WTC11 (cell line): Measurements from ENCODE around the gene SMC1B. TPM values are rescaled to one million over a fixed set of nuclear protein-coding genes. Genes with fewer than 3 reads are reported as not detected.

Source experiments
- ATAC-seq: fragments of 200-7000 bp; cut with Tn5 transposase; 2 replicates; pipeline ENCODE4 v1.10.0; 2021; ENCODE audit warnings: mild to moderate bottlenecking, moderate library complexity
- CTCF ChIA-PET: fragments of 300-600 bp; sonication (Branson Sonifier 250); formaldehyde crosslinking; loops from one replicate; lab custom pipeline; 2021; ENCODE audit warnings: antibody characterized with exemption; lab: Charles Lee
- POLR2A ChIA-PET: fragments of 350-600 bp; sonication (Branson Sonifier 250); formaldehyde crosslinking; loops from one replicate; lab custom pipeline; 2021; ENCODE audit warnings: antibody characterized with exemption; lab: Charles Lee
- DNase-seq: peaks from one replicate; pipeline ENCODE4 v3.0.0; 2021; ENCODE audit warnings: low spot score
- H3K27ac Mint-ChIP-seq: 2 replicates; pipeline ENCODE4 v1.8.0; 2021; ENCODE audit warnings: mixed read lengths
- H3K27me3 Mint-ChIP-seq: 2 replicates; pipeline ENCODE4 v1.8.0; 2021; ENCODE audit warnings: low read depth, mild to moderate bottlenecking, moderate library complexity, mixed read lengths
- H3K36me3 Mint-ChIP-seq: 2 replicates; pipeline ENCODE4 v1.8.0; 2021; ENCODE audit warnings: mixed read lengths
- H3K4me1 Mint-ChIP-seq: 2 replicates; pipeline ENCODE4 v1.8.0; 2022; ENCODE audit warnings: mixed read lengths
- H3K4me3 Mint-ChIP-seq: 2 replicates; pipeline ENCODE4 v1.8.0; 2021; ENCODE audit warnings: mild to moderate bottlenecking, moderate library complexity, mixed read lengths
- H3K9me3 Mint-ChIP-seq: 2 replicates; pipeline ENCODE4 v1.8.0; 2021; ENCODE audit warnings: mixed read lengths
- AFF4 ChIP-seq: sonication (generic); formaldehyde crosslinking; IDR thresholded peaks from 2 replicates; pipeline ENCODE4 v1.8.1; 2023; ENCODE audit warnings: mild to moderate bottlenecking, missing genetic modification reagents, borderline replicate concordance
- ARID4B ChIP-seq: sonication (generic); formaldehyde crosslinking; IDR thresholded peaks from 2 replicates; pipeline ENCODE4 v1.8.0; 2023; ENCODE audit warnings: missing genetic modification reagents, mild to moderate bottlenecking, borderline replicate concordance
- E2F4 ChIP-seq: sonication (generic); formaldehyde crosslinking; IDR thresholded peaks from 2 replicates; pipeline ENCODE4 v1.8.1; 2022; ENCODE audit warnings: low read depth, mild to moderate bottlenecking, moderate library complexity, missing genetic modification reagents, borderline replicate concordance
- E2F5 ChIP-seq: sonication (generic); formaldehyde crosslinking; IDR thresholded peaks from 2 replicates; pipeline ENCODE4 v1.8.1; 2022; ENCODE audit warnings: mild to moderate bottlenecking, moderate library complexity, missing genetic modification reagents
- ELF4 ChIP-seq: sonication (generic); formaldehyde crosslinking; IDR thresholded peaks from 2 replicates; pipeline ENCODE4 v1.8.1; 2022; ENCODE audit warnings: low read depth, mild to moderate bottlenecking, moderate library complexity, missing genetic modification reagents
- FOXK1 ChIP-seq: sonication (generic); formaldehyde crosslinking; IDR thresholded peaks from 2 replicates; pipeline ENCODE4 v1.8.0; 2022; ENCODE audit warnings: mild to moderate bottlenecking, moderate library complexity, missing genetic modification reagents
- GRHL2 ChIP-seq: fragments of 250-450 bp; sonication (Bioruptor Pico); IDR thresholded peaks from 2 replicates; pipeline ENCODE4 v1.8.0; 2022; ENCODE audit warnings: mild to moderate bottlenecking, moderate library complexity; ENCODE audit not compliant: insufficient replicate concordance, severe bottlenecking
- HMGA2 ChIP-seq: fragments of 250-450 bp; sonication (Bioruptor Pico); IDR thresholded peaks from 2 replicates; pipeline ENCODE4 v1.4.0; 2021; ENCODE audit warnings: mild to moderate bottlenecking, moderate library complexity
- JAZF1 ChIP-seq: fragments of 250-450 bp; sonication (Bioruptor Pico); IDR thresholded peaks from 2 replicates; pipeline ENCODE4 v1.9.0; 2021; ENCODE audit warnings: moderate library complexity, mild to moderate bottlenecking, inconsistent platforms
- JUN ChIP-seq: sonication (generic); formaldehyde crosslinking; IDR thresholded peaks from 2 replicates; pipeline ENCODE4 v1.8.0; 2023; ENCODE audit warnings: mild to moderate bottlenecking, missing genetic modification reagents
- NR1H2 ChIP-seq: sonication (generic); formaldehyde crosslinking; IDR thresholded peaks from 2 replicates; pipeline ENCODE4 v1.9.0; 2021; ENCODE audit warnings: mild to moderate bottlenecking, moderate library complexity, missing genetic modification reagents
- NR2C2 ChIP-seq: sonication (generic); formaldehyde crosslinking; IDR thresholded peaks from 2 replicates; pipeline ENCODE4 v1.8.0; 2022; ENCODE audit warnings: mild to moderate bottlenecking, missing genetic modification reagents
- SP1 ChIP-seq: sonication (generic); formaldehyde crosslinking; conservative IDR thresholded peaks from 2 replicates; pipeline ENCODE4 v1.8.1; 2022; ENCODE audit warnings: missing genetic modification reagents
- ZNF281 ChIP-seq: sonication (generic); formaldehyde crosslinking; IDR thresholded peaks from 2 replicates; pipeline ENCODE4 v1.8.0; 2023; ENCODE audit warnings: mild to moderate bottlenecking, missing genetic modification reagents
- ZNF396 ChIP-seq: fragments of 250-450 bp; sonication (Bioruptor Pico); IDR thresholded peaks from 2 replicates; pipeline ENCODE4 v1.8.0; 2021; ENCODE audit warnings: mild to moderate bottlenecking, moderate library complexity, borderline replicate concordance
- ZSCAN18 ChIP-seq: fragments of 250-450 bp; sonication (Bioruptor Pico); IDR thresholded peaks from 2 replicates; pipeline ENCODE4 v2.1.2; 2022; ENCODE audit warnings: mild to moderate bottlenecking, moderate library complexity
- total RNA-seq: library from RNA; stranded (reverse); gene quantifications from 3 replicates; pipeline ENCODE4 v1.2.3, GENCODE V29; 2021

Gene SMC1B
- total RNA-seq, 1 experiment from 2014 or later, result 0.07 TPM

GRCh38 chr22:45337536-45337935, 75.9 kb downstream of the SMC1B start:
- Mint-ChIP-seq H3K27ac (no peak overlapping the region), H3K27me3 (no peaks in the 10 kb centered on the region), H3K4me1 (no peaks in the 10 kb centered on the region), H3K4me3 (no peak overlapping the region), H3K9me3 (no peaks in the 10 kb centered on the region), H3K36me3 (peaks cover 21% of the 10 kb centered on the region)
- ChIA-PET POLR2A (no interaction called here), CTCF (no interaction called here)
- TF ChIP-seq ZNF281 (CRISPR knock-in tag), result no peak
- TF ChIP-seq ELF4 (CRISPR knock-in tag), result no peak
- no peak for TF ChIP-seq GRHL2 (CRISPR knock-in tag)
- TF ChIP-seq SP1 (CRISPR knock-in tag), result no peak
- no peak for TF ChIP-seq HMGA2 (CRISPR knock-in tag)
- TF ChIP-seq ZNF396, result no peak
- TF ChIP-seq ARID4B (CRISPR knock-in tag), result no peak
- no peak for TF ChIP-seq NR1H2 (CRISPR knock-in tag)
- TF ChIP-seq E2F4 (CRISPR knock-in tag), result no peak
- no peak for TF ChIP-seq FOXK1 (CRISPR knock-in tag)
- no peak for TF ChIP-seq AFF4
- no peak for ATAC-seq
- no peak for DNase-seq

- Mint-ChIP-seq H3K36me3 (peaks cover 21% of the 10 kb centered on the region), H3K27ac (no peak overlapping the region; the same call in 1 of the 2 replicates), H3K27me3 (no peaks in the 10 kb centered on the region), H3K9me3 (no peaks in the 10 kb centered on the region), H3K4me1 (no peaks in the 10 kb centered on the region), H3K4me3 (no peak overlapping the region)
- ATAC-seq, result no peak
- CTCF ChIA-PET, result no interaction called here
- no peak for DNase-seq
- POLR2A ChIA-PET, result no interaction called here
- TF ChIP-seq E2F5 (CRISPR knock-in tag) (no peak), NR2C2 (no peak), JUN (CRISPR knock-in tag) (no peak), ZSCAN18 (CRISPR knock-in tag) (no peak), ARID4B (CRISPR knock-in tag) (no peak), JAZF1 (CRISPR knock-in tag) (no peak)
These were observed 76.4 kb downstream of the SMC1B start for GRCh38 chr22:45336971-45337431.
